B cell (primary cell): Measurements from ENCODE around the gene EP400. TPM values are rescaled to one million over a fixed set of nuclear protein-coding genes. Genes with fewer than 3 reads are reported as not detected.
A peak's percentile ranks its signal among the peaks of the same experiment; 100 is the strongest.

Experiments
- ATAC-seq: fragments of 200-7000 bp; cut with Tn5 transposase; one replicate; pipeline ENCODE4 v1.10.0; 2021; ENCODE audit warnings: low read depth, mild to moderate bottlenecking, moderate number of reproducible peaks, moderate library complexity
- CTCF ChIA-PET: fragments of 350-600 bp; sonication (Branson Sonifier 250); formaldehyde crosslinking; loops from one replicate; lab custom pipeline; 2021; ENCODE audit warnings: antibody characterized with exemption, inconsistent platforms; lab: Charles Lee
- POLR2A ChIA-PET: fragments of 350-600 bp; sonication (Branson Sonifier 250); formaldehyde crosslinking; loops from one replicate; lab custom pipeline; 2021; ENCODE audit warnings: antibody characterized with exemption; lab: Charles Lee
- DNase-seq: peaks from one replicate; pipeline ENCODE4 v3.0.0; 2013
- H2AFZ ChIP-seq: 2 replicates; pipeline ENCODE4 v1.6.1; 2012; ENCODE audit warnings: mild to moderate bottlenecking, low read depth, low read length; ENCODE audit not compliant: insufficient read depth, poor library complexity, severe bottlenecking
- H3K27ac ChIP-seq, 2 donors: 1 replicate in 1 of 2; 2 replicates in 1 of 2; pipeline ENCODE4 v1.5.1; 2012 to 2013; ENCODE audit warnings: low read length in 2 of 2, mild to moderate bottlenecking in 2 of 2, moderate library complexity in 1 of 2
- H3K27me3 ChIP-seq, 4 experiments: fragments of 200-600 bp in 1 of 4; sonication (generic) in 1 of 4; replicated peaks in 1 of 4; 1 replicate in 2 of 4; 2 replicates in 2 of 4; pipeline versions ENCODE4 v1.6.1 to v1.7.0; 2013 to 2016; ENCODE audit warnings: low read length in 3 of 4, mild to moderate bottlenecking in 2 of 4, mixed read lengths in 1 of 4, moderate library complexity in 1 of 4; ENCODE audit not compliant: insufficient read depth in 4 of 4, control insufficient read depth in 3 of 4; ENCODE audit errors: control extremely low read depth in 1 of 4
- H3K36me3 ChIP-seq, 2 experiments: replicated peaks in 1 of 2; 1 replicate in 1 of 2; 2 replicates in 1 of 2; pipeline versions ENCODE4 v1.6.1 to v1.7.1; 2013; ENCODE audit warnings: low read length in 1 of 2; ENCODE audit not compliant: insufficient read depth in 2 of 2, control insufficient read depth in 1 of 2; ENCODE audit errors: control extremely low read depth in 1 of 2, extremely low read depth in 1 of 2
- H3K4me1 ChIP-seq, 2 donors: fragments of 200-600 bp in 1 of 2; sonication (generic) in 1 of 2; 1 replicate in 1 of 2; 2 replicates in 1 of 2; pipeline versions ENCODE4 v1.5.1 to v1.6.1; 2013 to 2017; ENCODE audit warnings: low read length in 2 of 2; ENCODE audit not compliant: control insufficient read depth in 2 of 2, insufficient read depth in 2 of 2
- H3K4me2 ChIP-seq: replicated peaks from 2 replicates; pipeline ENCODE3; 2012; ENCODE audit warnings: mild to moderate bottlenecking, low read depth, low read length; ENCODE audit not compliant: poor library complexity, severe bottlenecking
- H3K4me3 ChIP-seq, 5 experiments: fragments of 200-600 bp in 1 of 5; sonication (generic) in 1 of 5; 1 replicate in 3 of 5; 2 replicates in 2 of 5; pipeline versions ENCODE4 v1.5.1 to v1.7.0; 2011 to 2016; ENCODE audit warnings: low read length in 4 of 5, mild to moderate bottlenecking in 4 of 5, low read depth in 2 of 5, control low read depth in 1 of 5, moderate library complexity in 1 of 5; ENCODE audit not compliant: insufficient read depth in 1 of 5; ENCODE audit errors: control extremely low read depth in 1 of 5, extremely low read depth in 1 of 5
- H3K79me2 ChIP-seq: fragments of 200-600 bp; sonication (generic); one replicate; pipeline ENCODE4 v1.6.0; 2016; ENCODE audit warnings: low read length; ENCODE audit not compliant: control insufficient read depth, insufficient read depth
- H3K9ac ChIP-seq: fragments of 200-600 bp; sonication (generic); 2 replicates; pipeline ENCODE4 v1.6.1; 2017; ENCODE audit warnings: mild to moderate bottlenecking, low read length, moderate library complexity
- H3K9me3 ChIP-seq, 3 donors: one replicate each; pipeline versions ENCODE4 v1.6.1 to v1.7.1; 2013; ENCODE audit warnings: low read length in 2 of 3; ENCODE audit not compliant: control insufficient read depth in 2 of 3, insufficient read depth in 1 of 3; ENCODE audit errors: control extremely low read depth in 1 of 3
- H4K20me1 ChIP-seq: 2 replicates; pipeline ENCODE4 v1.6.0; 2012; ENCODE audit warnings: mild to moderate bottlenecking, low read length; ENCODE audit not compliant: insufficient read depth, control insufficient read depth, poor library complexity, severe bottlenecking
- H3K27ac Mint-ChIP-seq: one replicate; pipeline ENCODE4 v1.8.0; 2021; ENCODE audit warnings: mixed read lengths
- H3K27me3 Mint-ChIP-seq: one replicate; pipeline ENCODE4 v1.8.0; 2021; ENCODE audit warnings: mixed read lengths
- H3K4me1 Mint-ChIP-seq: one replicate; pipeline ENCODE4 v1.8.0; 2021; ENCODE audit warnings: mixed read lengths
- H3K4me3 Mint-ChIP-seq: one replicate; pipeline ENCODE4 v1.8.0; 2021; ENCODE audit warnings: mixed read lengths
- H3K9me3 Mint-ChIP-seq: one replicate; pipeline ENCODE4 v1.8.0; 2022; ENCODE audit warnings: mixed read lengths; ENCODE audit not compliant: insufficient read depth
- CTCF ChIP-seq: fragments of 200-600 bp; IDR thresholded peaks from one replicate; pipeline ENCODE4 v1.8.0; 2022; ENCODE audit warnings: antibody characterized with exemption, mild to moderate bottlenecking
- EZH2 ChIP-seq: IDR thresholded peaks from 2 replicates; pipeline ENCODE4 v1.6.1; 2012; ENCODE audit warnings: borderline replicate concordance, low read depth, mild to moderate bottlenecking, moderate library complexity, low read length; ENCODE audit not compliant: insufficient read depth, poor library complexity, severe bottlenecking
- WGBS: methylation state at CpG from one replicate; pipeline ENCODE4 v1.1.5; 2013; ENCODE audit warnings: missing lambda C conversion rate; ENCODE audit not compliant: insufficient coverage; 5-methylcytosine and 5-hydroxymethylcytosine counted together
- intact Hi-C: fragments of 100-400 bp; cut with micrococcal nuclease; formaldehyde crosslinking; loops from one replicate; pipeline ENCODE4 v1.10.0; 2022
- polyA plus RNA-seq: library from polyadenylated mRNA; depleted of rRNA; stranded (reverse); fragments of >200 nt; gene quantifications from 2 replicates; pipeline ENCODE4 v1.2.3, GENCODE V29; 2012
- total RNA-seq, 2 donors: library from RNA; stranded (reverse); fragments of 120-200 nt in 1 of 2; gene quantifications; 1 replicate in 1 of 2; 2 replicates in 1 of 2; pipeline versions ENCODE4 v1.2.3 to v1.2.4, GENCODE V29; 2013 to 2022

The EP400 gene
- total and polyA plus RNA-seq, 2 donors (not counting 1 experiment from before 2014, with no cell fraction given), result 17.3 to 82.2 TPM

- H3K4me3 Mint-ChIP-seq, result peak overlapping the region; percentile 80
- no peak overlapping the region for H3K9ac ChIP-seq
- ChIA-PET CTCF (no interaction called here), POLR2A (interaction anchor here (0.5 kb wide), 1 partner anchor 282 kb away, joined by 7 read pairs; no protein-coding TSS in a partner anchor)
- intact Hi-C loops, result no loop called here
- peak overlapping the region; percentile 33 to 53 for H3K27ac ChIP-seq
- H2AFZ ChIP-seq, result no peak overlapping the region
- H3K27me3 ChIP-seq, result no peaks in the 10 kb centered on the region
- H3K4me2 ChIP-seq, result peak overlapping the region; percentile 68
- H3K9me3 ChIP-seq, result no peaks in the 10 kb centered on the region
- no peaks in the 10 kb centered on the region for H3K27me3 Mint-ChIP-seq
- 50% methylated on average over 19 of the region's 19 CpGs for WGBS
- peaks cover 55 to 65% of the 10 kb centered on the region in 2 donors for H3K4me1 ChIP-seq
- H3K9me3 Mint-ChIP-seq, result no peaks in the 10 kb centered on the region
- peaks cover 0 to 46% of the 10 kb centered on the region in 2 experiments for H3K36me3 ChIP-seq
- H3K79me2 ChIP-seq, result peaks cover 12% of the 10 kb centered on the region
- H3K4me1 Mint-ChIP-seq, result peaks cover 56% of the 10 kb centered on the region
- H4K20me1 ChIP-seq, result no peaks in the 10 kb centered on the region
- TF ChIP-seq CTCF (peak; percentile 50), EZH2 (no peak)
- peak overlapping the region in 2 of 5 experiments; percentile 1 to 9 for H3K4me3 ChIP-seq
- peak overlapping the region; percentile 93 for H3K27ac Mint-ChIP-seq
- DNase-seq (peak; percentile 60), ATAC-seq (peak; percentile 57)
These were observed 114.9 kb downstream of the EP400 start for GRCh38 chr12:132064631-132065030.

- peaks cover 61 to 71% of the 10 kb centered on the region in 2 donors for H3K4me1 ChIP-seq
- no peak overlapping the region for H3K9ac ChIP-seq
- no peaks in the 10 kb centered on the region for H3K27me3 ChIP-seq
- peaks cover 12% of the 10 kb centered on the region for H3K79me2 ChIP-seq
- no peaks in the 10 kb centered on the region for H4K20me1 ChIP-seq
- TF ChIP-seq CTCF (no peak), EZH2 (no peak)
- ATAC-seq (peak; percentile 40), DNase-seq (no peak)
- peaks cover 0 to 46% of the 10 kb centered on the region in 2 experiments for H3K36me3 ChIP-seq
- H3K4me3 Mint-ChIP-seq, result peak overlapping the region; percentile 80
- peak overlapping the region; percentile 68 for H3K4me2 ChIP-seq
- no peaks in the 10 kb centered on the region for H3K27me3 Mint-ChIP-seq
- H3K4me1 Mint-ChIP-seq, result peaks cover 61% of the 10 kb centered on the region
- H3K27ac Mint-ChIP-seq, result peak overlapping the region; percentile 93
- WGBS, result 65% methylated on average over 10 of the region's 10 CpGs
- peak overlapping the region; percentile 33 to 53 for H3K27ac ChIP-seq
- H2AFZ ChIP-seq, result no peak overlapping the region
- ChIA-PET POLR2A (no interaction called here), CTCF (no interaction called here)
- H3K4me3 ChIP-seq, result no peak overlapping the region
- H3K9me3 Mint-ChIP-seq, result no peaks in the 10 kb centered on the region
- intact Hi-C loops, result no loop called here
- H3K9me3 ChIP-seq, result no peaks in the 10 kb centered on the region
These were observed 115.5 kb downstream of the EP400 start for GRCh38 chr12:132065203-132065602.
